NCI-H345 treated with DMSO at 0.1 percent for 48 hours (cell line): Measurements from ENCODE around the gene LCE1D.

Experiments
- DNase-seq: peaks from one replicate; lab custom pipeline; 2025; ENCODE audit not compliant: unreplicated experiment; lab: John Stamatoyannopoulos, UW

The LCE1D gene, protein sequence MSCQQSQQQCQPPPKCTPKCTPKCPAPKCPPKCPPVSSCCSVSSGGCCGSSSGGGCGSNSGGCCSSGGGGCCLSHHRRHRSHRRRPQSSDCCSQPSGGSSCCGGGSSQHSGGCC

DNA sequence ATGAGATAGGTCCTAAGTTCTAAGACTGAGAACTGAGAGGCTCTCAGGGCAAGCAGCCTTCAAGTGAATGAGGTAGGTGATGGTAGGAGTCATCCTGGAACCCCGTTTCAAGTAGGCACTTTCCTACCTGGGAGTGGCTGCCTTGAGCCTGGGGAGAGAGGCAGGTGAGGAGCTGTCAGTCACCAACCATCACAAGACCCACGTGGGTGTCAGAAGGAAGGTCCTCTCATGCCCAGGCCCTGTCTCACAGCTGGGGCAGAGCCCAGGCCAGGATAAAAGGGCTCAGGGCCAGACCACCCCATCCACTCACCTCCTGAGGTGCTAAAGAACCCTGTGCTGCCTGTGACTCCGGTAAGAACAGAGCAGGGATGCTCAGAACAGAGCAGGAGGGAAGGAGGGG is at the start of gene LCE1D:
LCE1D (plus strand) TSS at position 301 of the 400 bp plus-strand sequence. CDS start 1,074 bp downstream, outside the sequence.
- DNase-seq: no peak

DNA sequence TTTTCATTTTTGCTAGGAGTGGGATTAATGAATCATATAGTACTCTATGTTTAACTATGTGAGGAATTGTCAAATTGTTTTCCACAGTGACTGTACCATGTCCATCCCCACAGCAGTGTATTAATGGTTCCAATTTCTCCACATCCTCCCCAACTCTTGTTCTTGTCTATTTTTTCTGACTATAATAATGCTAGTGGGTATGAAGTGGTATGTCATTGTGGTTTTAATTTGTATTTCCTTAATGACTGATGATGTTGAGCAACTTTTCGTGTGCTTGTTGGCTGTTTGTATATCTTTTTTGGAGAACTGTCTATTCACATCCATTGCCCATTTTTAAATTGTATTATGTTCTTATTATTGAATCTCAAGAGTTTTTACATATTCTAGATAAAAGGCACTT is 48.7 kb upstream of the LCE1D start:
- DNase-seq: no peak

DNA sequence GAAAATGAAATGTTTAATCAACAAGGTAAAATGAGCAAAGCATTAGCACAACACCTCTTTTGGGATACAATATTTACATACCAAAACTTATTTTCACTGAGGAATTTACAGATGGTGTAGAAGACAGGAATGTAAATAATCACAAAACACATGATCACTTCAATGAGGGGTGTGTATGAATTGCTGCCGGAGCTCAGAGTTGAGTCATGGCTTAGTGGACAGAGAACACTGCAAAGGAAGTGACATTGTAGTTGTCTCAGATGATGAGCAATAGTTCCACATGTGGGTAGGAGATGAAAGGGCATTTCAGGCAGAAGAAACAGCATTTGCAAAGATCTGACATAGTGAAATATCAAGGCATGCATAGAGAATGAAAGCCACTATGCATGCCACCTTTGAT is 44.3 kb upstream of the LCE1D start:
- DNase-seq: no peak

DNA sequence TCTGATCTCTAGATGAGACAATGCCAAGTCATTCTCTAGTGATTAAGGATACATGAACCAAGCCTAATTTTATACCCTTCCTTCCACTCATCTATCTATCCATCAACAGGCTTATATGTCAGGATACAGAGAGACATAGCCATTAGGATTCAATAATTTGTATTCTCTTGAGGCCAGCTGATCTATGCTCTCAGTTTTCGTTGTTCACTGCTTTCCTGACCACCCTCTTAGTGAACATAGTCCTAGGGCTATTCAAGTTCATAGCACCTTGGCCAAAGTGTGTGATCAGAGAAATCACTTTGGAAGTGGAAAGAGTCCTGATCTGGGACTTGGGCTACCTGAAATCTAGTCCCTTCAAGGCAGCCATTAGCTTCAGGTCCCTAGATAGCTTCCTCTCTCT is 42.9 kb upstream of the LCE1D start:
- DNase-seq: no peak

DNA sequence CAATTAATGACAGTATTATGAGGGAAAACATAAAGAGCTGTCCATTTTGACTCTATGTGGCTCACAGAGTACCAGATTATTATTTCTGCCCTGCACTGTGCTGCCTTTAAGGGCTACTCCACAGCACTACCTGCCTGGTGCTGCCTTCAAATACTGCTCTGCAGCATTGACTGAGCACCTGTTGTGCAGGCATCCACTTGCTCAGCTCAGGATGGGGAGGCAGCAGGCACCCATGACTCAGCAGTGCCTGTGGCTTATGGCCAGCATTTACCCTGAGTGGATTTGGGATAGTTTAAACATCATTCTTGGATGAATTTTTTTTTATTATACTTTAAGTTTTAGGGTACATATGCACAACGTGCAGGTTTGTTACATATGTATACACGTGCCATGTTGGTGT is 39.6 kb upstream of the LCE1D start:
- DNase-seq: no peak

DNA sequence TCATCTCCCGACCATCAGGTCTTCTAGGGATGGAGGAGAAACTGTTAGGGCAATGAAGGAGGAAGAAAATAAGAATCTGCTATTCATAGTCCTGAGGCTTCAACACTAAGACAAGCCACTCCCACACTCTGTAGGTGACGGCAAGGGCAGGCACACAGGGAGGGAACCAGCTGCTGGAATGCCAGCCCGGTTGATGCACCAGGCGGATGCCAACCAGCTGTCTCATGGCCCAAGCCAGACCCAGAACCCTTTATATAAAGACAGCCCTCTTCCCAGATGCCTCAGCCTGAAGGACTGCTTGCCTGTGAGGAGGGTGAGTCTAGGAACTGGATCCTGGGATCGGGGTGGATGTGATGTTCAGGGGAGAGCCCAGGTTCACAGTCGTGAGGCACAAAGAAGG is 38.8 kb upstream of the LCE1D start, which contains the start of gene KPRP:
KPRP (plus strand) TSS at position 279 of the 400 bp plus-strand sequence. CDS start 1,564 bp downstream, outside the sequence.
- DNase-seq: no peak

DNA sequence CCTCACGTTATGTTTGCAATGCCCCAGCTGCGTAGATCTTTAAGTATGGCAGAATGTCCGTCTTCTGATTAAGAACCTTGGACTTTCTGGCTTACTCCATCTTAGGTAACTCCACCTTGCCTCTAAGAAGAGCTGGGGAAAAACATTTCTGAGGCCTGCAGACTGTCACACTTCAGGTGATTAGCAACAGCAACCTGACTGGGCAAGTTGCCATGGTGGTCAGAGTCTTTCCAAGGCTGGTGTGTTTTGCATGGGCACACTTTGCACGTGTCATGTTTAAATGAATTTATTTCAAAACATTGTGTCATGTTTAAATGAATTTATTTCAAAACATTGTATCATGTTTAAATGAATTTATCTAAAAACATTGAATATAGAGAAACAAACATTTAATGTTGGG is 37.9 kb upstream of the LCE1D start:
- no peak for DNase-seq

DNA sequence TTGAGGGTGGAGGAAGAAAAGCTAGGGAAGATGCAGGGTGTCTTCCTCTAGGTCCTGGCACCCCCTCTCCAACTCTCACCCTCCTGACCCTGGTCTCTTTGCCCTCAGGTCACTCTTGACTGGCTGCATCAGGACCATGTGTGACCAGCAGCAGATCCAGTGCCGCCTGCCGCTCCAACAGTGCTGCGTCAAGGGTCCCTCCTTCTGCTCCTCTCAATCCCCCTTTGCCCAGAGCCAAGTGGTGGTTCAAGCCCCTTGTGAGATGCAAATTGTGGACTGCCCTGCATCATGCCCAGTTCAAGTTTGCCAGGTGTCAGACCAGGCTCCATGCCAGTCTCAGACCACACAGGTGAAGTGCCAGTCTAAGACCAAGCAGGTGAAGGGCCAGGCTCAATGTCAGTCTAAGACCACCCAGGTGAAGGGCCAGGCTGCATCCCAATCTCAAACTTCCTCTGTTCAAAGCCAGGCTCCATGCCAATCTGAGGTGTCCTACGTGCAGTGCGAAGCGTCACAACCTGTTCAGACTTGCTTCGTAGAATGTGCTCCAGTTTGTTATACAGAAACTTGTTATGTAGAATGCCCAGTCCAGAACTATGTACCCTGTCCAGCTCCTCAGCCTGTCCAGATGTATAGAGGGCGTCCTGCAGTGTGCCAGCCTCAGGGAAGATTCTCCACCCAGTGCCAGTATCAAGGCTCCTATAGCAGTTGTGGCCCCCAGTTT is 36.9 kb upstream of the LCE1D start:
- DNase-seq: no peak

DNA sequence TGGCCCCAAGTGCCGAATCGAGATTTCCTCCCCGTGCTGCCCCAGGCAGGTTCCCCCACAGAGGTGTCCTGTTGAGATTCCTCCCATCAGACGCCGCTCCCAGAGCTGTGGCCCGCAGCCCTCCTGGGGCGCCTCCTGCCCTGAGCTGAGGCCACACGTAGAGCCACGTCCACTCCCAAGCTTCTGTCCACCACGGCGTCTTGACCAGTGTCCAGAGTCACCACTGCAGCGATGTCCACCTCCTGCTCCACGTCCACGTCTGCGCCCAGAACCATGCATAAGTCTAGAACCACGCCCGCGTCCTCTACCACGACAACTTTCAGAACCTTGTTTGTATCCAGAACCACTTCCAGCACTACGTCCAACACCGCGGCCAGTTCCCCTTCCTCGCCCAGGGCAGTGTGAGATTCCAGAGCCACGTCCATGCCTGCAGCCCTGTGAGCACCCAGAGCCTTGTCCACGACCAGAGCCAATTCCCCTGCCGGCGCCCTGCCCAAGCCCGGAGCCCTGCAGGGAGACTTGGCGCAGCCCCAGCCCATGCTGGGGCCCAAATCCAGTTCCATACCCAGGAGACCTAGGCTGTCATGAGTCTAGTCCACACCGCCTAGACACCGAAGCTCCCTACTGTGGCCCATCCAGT is 35.9 kb upstream of the LCE1D start:
- DNase-seq: no peak

DNA sequence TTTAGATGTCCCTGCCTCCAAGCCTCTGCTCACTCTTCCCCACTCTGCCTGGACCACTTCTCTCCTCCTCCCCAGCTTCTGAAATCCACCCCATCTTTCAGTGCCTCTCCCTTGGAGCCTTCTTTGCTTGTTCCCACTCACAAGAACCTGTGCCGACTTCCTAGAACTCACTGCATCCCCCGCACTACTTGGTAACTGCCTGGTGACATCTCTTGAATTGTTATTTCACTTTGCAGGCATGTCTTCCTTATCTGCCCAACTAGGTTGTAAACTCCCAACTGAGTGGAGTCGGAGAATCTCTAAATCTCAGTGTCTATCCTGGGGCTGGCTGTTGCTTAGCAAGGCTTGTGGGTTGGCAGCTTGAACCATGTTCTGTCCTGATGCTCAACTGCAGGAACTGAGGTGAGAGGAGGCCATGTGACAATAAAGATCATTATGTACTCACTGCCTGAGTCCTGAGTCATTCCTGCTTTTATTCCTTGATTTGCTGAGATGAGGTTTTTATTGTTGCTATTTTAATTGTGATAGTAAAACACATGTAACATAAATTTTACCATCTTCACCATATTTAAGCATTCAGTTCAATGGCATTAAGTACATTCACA is 34.8 kb upstream of the LCE1D start:
- no peak for DNase-seq

DNA sequence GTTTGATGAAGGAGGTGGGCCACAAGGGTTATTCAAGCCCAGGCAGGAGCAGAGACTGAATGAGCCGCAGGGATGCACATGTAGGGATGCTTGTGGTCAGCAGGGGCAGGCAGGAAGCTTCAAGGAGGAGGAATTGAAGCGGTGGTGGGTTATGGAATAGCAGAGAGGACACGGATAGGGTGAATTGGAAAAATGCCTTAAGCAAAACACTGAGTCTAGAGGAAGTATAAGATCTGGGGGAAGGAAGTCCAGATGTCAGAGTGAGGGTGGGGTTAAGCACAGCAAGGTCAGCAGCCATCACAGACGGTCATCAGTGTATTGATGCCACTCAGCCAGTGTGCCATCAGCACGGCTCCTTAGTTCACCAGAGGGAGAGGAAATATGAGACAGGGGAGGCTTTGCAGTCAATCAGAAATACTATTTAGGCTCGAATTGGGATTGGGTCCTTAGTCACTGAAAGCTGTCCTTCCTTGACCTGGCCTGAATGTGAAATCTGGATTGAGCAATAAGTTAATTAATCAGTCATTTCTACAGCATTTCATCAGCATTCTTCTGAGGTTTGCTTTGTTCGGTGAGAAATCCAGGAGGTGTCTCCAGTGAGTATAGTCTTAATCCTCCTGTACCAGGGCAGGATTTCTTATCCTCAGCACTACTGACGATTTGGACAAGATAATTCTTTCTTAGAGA is 27.5 kb upstream of the LCE1D start:
- DNase-seq: no peak

DNA sequence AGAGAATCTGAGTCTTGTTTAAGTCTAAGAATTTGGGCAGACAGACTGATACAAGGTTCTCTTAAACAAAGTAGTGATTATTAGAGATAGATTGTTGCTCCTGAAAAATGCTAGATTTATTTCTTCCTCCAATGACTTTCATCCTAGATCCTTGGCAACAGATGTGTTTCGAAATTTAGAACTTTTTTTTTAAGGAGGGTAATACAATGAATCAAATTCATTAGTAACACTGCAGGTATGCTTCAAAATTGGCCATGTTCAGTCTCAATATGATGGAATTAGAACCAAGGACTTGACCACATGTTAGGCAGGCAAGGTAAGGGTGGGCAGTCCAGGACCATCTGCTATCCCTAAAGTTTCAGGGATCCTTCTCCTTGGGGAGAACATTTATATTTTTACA is 26.1 kb upstream of the LCE1D start:
- DNase-seq: no peak

DNA sequence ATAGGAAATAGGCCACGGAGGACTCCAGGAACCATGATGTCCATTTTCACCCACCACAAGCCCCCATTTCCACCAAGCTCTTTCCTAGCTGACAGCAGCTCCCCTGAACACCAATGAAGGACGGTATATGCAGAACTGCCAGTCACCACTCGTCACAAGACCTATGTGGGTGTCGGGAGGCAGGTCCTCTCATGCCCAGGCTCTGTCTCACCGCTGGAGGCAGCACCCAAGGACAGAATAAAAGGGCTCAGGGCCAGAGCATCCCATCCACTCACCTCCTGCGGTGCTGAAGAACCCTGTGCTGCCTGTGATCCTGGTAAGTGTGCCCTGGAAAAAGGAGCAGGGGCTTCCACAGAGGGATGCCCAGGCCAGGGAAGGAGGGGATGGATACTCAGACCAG is 21.6 kb upstream of the LCE1D start, which contains the start of gene LCE1F:
LCE1F (plus strand) TSS at position 266 of the 400 bp plus-strand sequence. CDS start 1,232 bp downstream, outside the sequence.
- no peak for DNase-seq

DNA sequence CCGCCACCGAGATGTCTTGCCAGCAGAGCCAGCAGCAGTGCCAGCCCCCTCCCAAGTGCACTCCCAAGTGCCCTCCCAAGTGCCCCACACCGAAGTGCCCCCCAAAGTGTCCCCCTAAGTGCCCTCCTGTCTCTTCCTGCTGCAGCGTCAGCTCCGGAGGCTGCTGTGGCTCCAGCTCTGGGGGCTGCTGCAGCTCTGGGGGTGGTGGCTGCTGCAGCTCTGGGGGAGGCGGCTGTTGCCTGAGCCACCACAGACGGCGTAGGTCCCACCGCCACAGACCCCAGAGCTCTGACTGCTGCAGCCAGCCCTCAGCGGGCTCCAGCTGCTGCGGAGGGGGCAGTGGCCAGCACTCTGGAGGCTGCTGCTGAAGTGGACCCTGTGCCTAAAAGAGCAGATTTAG is 20.2 kb upstream of the LCE1D start:
- DNase-seq: no peak

DNA sequence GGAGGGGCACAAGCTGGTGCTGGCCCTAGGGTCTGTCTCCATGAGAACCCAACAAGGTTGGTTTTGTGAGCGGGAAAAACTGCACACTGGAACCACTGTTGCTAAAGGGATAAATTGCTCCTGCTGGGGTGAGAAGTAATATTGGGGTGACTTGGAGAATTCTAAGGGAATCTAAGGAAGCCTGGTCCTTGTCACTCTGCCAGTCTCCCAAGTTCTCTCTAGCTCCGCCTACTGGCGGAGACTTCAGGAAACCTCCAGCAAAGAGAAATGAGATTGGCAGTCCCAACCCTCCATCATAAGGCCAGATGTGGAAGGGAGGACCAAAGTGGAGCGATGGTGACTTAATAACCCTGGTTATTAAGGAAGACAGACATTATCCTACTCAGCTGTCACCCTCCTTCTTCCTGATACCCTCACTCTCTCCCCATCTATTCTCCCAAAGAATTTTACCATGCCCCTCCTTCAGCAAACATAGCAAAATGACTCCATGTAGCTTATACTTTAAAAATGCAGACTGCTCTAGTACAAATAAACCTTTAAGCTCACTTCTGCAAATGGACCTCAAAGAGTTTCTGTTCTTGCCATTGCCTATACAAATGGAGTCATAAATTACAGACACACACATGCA is 18.9 kb upstream of the LCE1D start:
- no peak for DNase-seq

DNA sequence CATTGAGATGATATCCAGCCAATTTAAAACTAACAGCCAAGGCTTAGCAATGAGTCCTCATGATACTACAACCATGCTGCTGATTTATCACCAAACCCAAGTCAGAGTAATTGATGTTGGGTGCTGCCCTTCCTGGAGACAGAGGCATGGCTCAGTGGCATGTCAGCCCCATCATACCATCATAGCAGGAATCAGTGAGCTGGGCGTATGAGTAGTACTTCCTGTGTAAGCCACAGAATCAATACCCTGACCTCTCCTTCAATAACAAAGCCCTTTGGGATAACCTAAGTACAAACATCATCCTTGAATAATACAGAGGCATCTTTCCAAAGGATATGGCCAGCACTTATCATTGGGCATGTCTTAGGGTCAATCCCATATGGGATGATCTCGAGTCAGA is 13.4 kb upstream of the LCE1D start:
- DNase-seq: no peak

DNA sequence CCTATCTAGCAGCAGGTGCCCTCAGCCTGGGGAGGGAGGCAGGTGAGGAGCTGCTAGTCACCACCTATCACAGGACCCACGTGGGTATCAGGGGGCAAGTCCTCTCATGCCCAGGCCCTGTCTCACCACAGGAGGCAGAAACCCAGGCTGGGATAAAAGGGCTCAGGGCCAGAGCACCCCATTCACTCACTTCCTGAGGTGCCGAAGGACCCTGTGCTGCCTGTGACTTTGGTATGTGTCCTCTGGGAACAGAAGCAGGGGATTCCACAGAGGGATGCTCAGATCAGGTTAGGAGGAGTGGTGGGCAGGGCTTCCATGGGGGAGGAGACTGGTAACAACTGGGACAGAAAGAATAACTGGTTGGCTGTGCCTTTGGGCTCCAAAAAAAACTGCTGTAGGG is 10.4 kb upstream of the LCE1D start, which contains the start of gene LCE1E:
LCE1E (plus strand) TSS at position 181 of the 400 bp plus-strand sequence. CDS start 1,043 bp downstream, outside the sequence.
- DNase-seq: no peak

DNA sequence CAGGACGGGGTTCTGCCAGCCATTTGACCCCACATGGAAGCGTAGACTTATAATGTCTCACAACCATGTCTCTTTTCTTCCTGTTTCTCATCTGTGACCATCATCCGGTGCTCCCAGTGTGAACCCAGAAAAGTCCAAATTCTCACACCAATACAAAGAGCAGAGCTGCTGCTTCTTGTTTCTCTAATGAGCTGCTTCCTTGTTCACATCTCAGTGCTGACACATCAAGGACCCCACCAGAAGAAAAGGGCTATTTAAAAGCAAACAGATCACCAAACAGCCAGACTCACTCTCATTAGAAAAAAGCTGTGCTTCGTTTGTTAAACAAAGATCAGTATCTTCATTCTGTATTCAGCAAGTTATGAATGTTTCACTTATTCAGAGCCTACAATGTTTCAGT is 835 bp upstream of the LCE1D start:
- no peak for DNase-seq

DNA sequence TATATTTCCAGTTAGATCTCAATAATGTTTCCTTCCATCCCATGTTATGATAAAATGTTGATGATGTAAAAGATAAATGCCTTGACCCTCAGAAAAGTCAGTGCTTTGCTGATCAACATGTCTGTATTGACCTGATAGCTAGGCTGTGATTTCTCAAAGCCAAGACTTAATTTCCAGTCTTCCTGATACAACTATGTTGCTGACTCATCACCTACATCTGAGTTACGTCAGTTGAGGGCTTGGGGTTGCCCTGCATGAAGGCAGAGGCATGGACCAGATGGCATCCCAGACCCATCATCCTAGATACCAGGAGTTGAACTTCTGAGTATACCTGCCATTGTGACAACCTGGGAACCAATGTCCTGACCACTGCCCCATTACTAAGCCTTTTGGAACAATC is 4.8 kb downstream of the LCE1D start:
- DNase-seq: no peak

DNA sequence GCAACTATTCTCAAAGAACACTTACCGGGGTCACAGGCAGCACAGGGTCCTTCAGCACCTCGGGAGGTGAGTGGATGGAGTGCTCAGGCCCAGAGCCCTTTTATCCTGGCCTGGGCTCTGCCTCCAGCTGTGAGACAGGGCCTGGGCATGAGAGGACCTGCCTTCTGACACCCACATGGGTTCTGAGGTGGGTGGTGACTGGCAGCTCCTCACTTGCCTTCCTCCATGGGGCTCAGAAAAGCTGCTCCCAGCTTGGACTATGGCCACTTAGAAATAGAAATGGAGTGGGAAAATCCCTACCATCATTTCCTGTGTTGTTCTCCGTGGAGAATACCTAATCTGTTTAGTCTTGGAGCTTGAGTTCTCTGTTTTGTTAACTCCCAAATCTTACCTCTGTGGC is 10.1 kb downstream of the LCE1D start, which contains the start of gene LCE1C:
LCE1C (minus strand) TSS at position 76 of the 400 bp plus-strand sequence. CDS start 1,173 bp downstream, outside the sequence.
- DNase-seq: no peak

DNA sequence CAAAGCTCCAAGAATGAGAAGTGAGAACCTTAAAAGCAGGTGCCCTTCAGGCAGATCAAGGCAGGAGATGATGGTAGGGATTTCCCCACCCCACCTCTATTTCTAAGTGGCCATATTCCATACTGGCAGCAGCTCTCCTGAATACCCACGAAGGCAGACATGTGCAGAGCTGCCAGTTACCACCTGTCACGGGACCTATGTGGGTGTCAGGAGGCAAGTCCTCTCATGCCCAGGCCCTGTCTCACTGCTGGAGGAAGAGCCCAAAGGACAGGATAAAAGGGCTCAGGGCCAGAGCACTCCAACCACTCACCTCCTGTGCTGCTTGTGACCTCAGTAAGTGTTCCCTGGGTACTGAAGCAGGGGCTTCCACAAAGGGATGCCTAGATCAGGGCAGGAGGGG is 14.5 kb downstream of the LCE1D start:
- DNase-seq: no peak
